GM12873 (cell line): ENCODE data around the gene RAB6C.
A peak's percentile ranks its signal among the peaks of the same experiment; 100 is the strongest.

Experiments
- CTCF ChIP-seq: IDR thresholded peaks from 2 replicates; pipeline ENCODE4 v1.5.1; 2012; ENCODE audit warnings: low read depth, mild to moderate bottlenecking, moderate library complexity, low read length, control low read depth; ENCODE audit not compliant: insufficient read depth; ENCODE audit errors: missing control alignments

RAB6C gene

GRCh38 chr2:129975016-129975774, 4.3 kb upstream of the RAB6C start:
- no peak for TF ChIP-seq CTCF

- TF ChIP-seq CTCF, result no peak
These were observed 1.5 kb upstream of the RAB6C start for GRCh38 chr2:129977986-129978385.

- TF ChIP-seq CTCF, result no peak
These were observed 5.0 kb downstream of the RAB6C start for GRCh38 chr2:129984426-129984825.

GRCh38 chr2:130019402-130019801, 39.9 kb downstream of the RAB6C start:
- no peak for TF ChIP-seq CTCF

- TF ChIP-seq CTCF, result peak; percentile 29
These were observed 46.5 kb downstream of the RAB6C start for GRCh38 chr2:130025931-130026330.
